Fibroblast of lung (primary cell): ENCODE data around the gene PIK3R3.

Source experiments
- EZH2 ChIP-seq: IDR thresholded peaks from 2 replicates; pipeline ENCODE4 v1.5.1; 2012; ENCODE audit warnings: low read length, control low read depth, mild to moderate bottlenecking; ENCODE audit errors: missing control alignments
- TF ChIP-seq, protein P1 (sequence below), 2 donors: IDR thresholded peaks in 1 of 2; conservative IDR thresholded peaks in 1 of 2; 1 replicate in 1 of 2; 2 replicates in 1 of 2; pipeline ENCODE4 v1.5.1; 2011 to 2012; ENCODE audit warnings: low read length in 2 of 2, control low read depth in 1 of 2, inconsistent platforms in 1 of 2, low read depth in 1 of 2, mild to moderate bottlenecking in 1 of 2

- TF ChIP-seq, protein P1, sequence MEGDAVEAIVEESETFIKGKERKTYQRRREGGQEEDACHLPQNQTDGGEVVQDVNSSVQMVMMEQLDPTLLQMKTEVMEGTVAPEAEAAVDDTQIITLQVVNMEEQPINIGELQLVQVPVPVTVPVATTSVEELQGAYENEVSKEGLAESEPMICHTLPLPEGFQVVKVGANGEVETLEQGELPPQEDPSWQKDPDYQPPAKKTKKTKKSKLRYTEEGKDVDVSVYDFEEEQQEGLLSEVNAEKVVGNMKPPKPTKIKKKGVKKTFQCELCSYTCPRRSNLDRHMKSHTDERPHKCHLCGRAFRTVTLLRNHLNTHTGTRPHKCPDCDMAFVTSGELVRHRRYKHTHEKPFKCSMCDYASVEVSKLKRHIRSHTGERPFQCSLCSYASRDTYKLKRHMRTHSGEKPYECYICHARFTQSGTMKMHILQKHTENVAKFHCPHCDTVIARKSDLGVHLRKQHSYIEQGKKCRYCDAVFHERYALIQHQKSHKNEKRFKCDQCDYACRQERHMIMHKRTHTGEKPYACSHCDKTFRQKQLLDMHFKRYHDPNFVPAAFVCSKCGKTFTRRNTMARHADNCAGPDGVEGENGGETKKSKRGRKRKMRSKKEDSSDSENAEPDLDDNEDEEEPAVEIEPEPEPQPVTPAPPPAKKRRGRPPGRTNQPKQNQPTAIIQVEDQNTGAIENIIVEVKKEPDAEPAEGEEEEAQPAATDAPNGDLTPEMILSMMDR (conservative IDR thresholded peaks at IDR 0.05 in 1 of 2, IDR thresholded peaks at IDR 0.05 in 1 of 2; ENCODE audit: low read depth in 1 of 2, low read length in 2 of 2), result no peak
- no peak for TF ChIP-seq EZH2
Measured at GRCh38 chr1:46099215-46099614, 33.2 kb downstream of the PIK3R3 start.
